ENCODE results near the gene LRP5.

Gene LRP5

GRCh38 chr11:68379206-68379605 lies 66.8 kb downstream of the LRP5 start:
- DNase-seq (ENCODE audit: insufficient read length) (no peak), FAIRE-seq (peak; percentile 21)
- TF ChIP-seq POLR2AphosphoS5 (IDR thresholded peaks at IDR 0.05; ENCODE audit: low read depth, low read length) (no peak), POLR2A (IDR thresholded peaks at IDR 0.05; ENCODE audit: low read depth, low read length) (no peak), TAF1 (IDR thresholded peaks at IDR 0.05; ENCODE audit: borderline replicate concordance, low read depth, low read length) (no peak)

- no peak for TF ChIP-seq POLR2A (IDR thresholded peaks at IDR 0.05; ENCODE audit: low read depth, low read length)
- TF ChIP-seq TAF1 (IDR thresholded peaks at IDR 0.05; ENCODE audit: borderline replicate concordance, low read depth, low read length), result no peak
- TF ChIP-seq POLR2AphosphoS5 (IDR thresholded peaks at IDR 0.05; ENCODE audit: low read depth, low read length), result no peak
- DNase-seq (ENCODE audit: insufficient read length) (no peak), FAIRE-seq (peak; percentile 53)
Measured at GRCh38 chr11:68380786-68381622, 68.6 kb downstream of the LRP5 start.

GRCh38 chr11:68381716-68382115 lies 69.3 kb downstream of the LRP5 start:
- TF ChIP-seq POLR2AphosphoS5 (IDR thresholded peaks at IDR 0.05; ENCODE audit: low read depth, low read length) (no peak), POLR2A (IDR thresholded peaks at IDR 0.05; ENCODE audit: low read depth, low read length) (no peak), TAF1 (IDR thresholded peaks at IDR 0.05; ENCODE audit: borderline replicate concordance, low read depth, low read length) (no peak)
- no peak for DNase-seq (ENCODE audit: insufficient read length)
- FAIRE-seq, result peak; percentile 58

- FAIRE-seq (no peak), DNase-seq (ENCODE audit: insufficient read length) (no peak)
- no peak for TF ChIP-seq TAF1 (IDR thresholded peaks at IDR 0.05; ENCODE audit: borderline replicate concordance, low read depth, low read length)
- no peak for TF ChIP-seq POLR2A (IDR thresholded peaks at IDR 0.05; ENCODE audit: low read depth, low read length)
- TF ChIP-seq POLR2AphosphoS5 (IDR thresholded peaks at IDR 0.05; ENCODE audit: low read depth, low read length), result no peak
Measured at GRCh38 chr11:68382358-68382998, 70.1 kb downstream of the LRP5 start.

- no peak for TF ChIP-seq POLR2AphosphoS5 (IDR thresholded peaks at IDR 0.05; ENCODE audit: low read depth, low read length)
- no peak for TF ChIP-seq POLR2A (IDR thresholded peaks at IDR 0.05; ENCODE audit: low read depth, low read length)
- no peak for TF ChIP-seq TAF1 (IDR thresholded peaks at IDR 0.05; ENCODE audit: borderline replicate concordance, low read depth, low read length)
- FAIRE-seq, result peak; percentile 48
- DNase-seq (ENCODE audit: insufficient read length), result peak; percentile 71
Measured at GRCh38 chr11:68383976-68384501, 71.6 kb downstream of the LRP5 start.

GRCh38 chr11:68384530-68385081 lies 72.2 kb downstream of the LRP5 start:
- DNase-seq (ENCODE audit: insufficient read length) (no peak), FAIRE-seq (no peak)
- TF ChIP-seq TAF1 (IDR thresholded peaks at IDR 0.05; ENCODE audit: borderline replicate concordance, low read depth, low read length), result no peak
- TF ChIP-seq POLR2AphosphoS5 (IDR thresholded peaks at IDR 0.05; ENCODE audit: low read depth, low read length), result no peak
- no peak for TF ChIP-seq POLR2A (IDR thresholded peaks at IDR 0.05; ENCODE audit: low read depth, low read length)

- DNase-seq (ENCODE audit: insufficient read length), result no peak
- FAIRE-seq, result no peak
- TF ChIP-seq TAF1 (IDR thresholded peaks at IDR 0.05; ENCODE audit: borderline replicate concordance, low read depth, low read length) (no peak), POLR2A (IDR thresholded peaks at IDR 0.05; ENCODE audit: low read depth, low read length) (no peak), POLR2AphosphoS5 (IDR thresholded peaks at IDR 0.05; ENCODE audit: low read depth, low read length) (no peak)
Measured at GRCh38 chr11:68385128-68385527, 72.7 kb downstream of the LRP5 start.

GRCh38 chr11:68386331-68386978 lies 74.1 kb downstream of the LRP5 start:
- TF ChIP-seq TAF1 (IDR thresholded peaks at IDR 0.05; ENCODE audit: borderline replicate concordance, low read depth, low read length), result no peak
- no peak for TF ChIP-seq POLR2A (IDR thresholded peaks at IDR 0.05; ENCODE audit: low read depth, low read length)
- TF ChIP-seq POLR2AphosphoS5 (IDR thresholded peaks at IDR 0.05; ENCODE audit: low read depth, low read length), result no peak
- FAIRE-seq (no peak), DNase-seq (ENCODE audit: insufficient read length) (no peak)

- TF ChIP-seq POLR2AphosphoS5 (IDR thresholded peaks at IDR 0.05; ENCODE audit: low read depth, low read length) (no peak), POLR2A (IDR thresholded peaks at IDR 0.05; ENCODE audit: low read depth, low read length) (no peak), TAF1 (IDR thresholded peaks at IDR 0.05; ENCODE audit: borderline replicate concordance, low read depth, low read length) (no peak)
- no peak for FAIRE-seq
- DNase-seq (ENCODE audit: insufficient read length), result no peak
Measured at GRCh38 chr11:68387840-68388239, 75.4 kb downstream of the LRP5 start.

- TF ChIP-seq TAF1 (IDR thresholded peaks at IDR 0.05; ENCODE audit: borderline replicate concordance, low read depth, low read length) (no peak), POLR2A (IDR thresholded peaks at IDR 0.05; ENCODE audit: low read depth, low read length) (no peak), POLR2AphosphoS5 (IDR thresholded peaks at IDR 0.05; ENCODE audit: low read depth, low read length) (no peak)
Measured at GRCh38 chr11:68388595-68389198, 76.3 kb downstream of the LRP5 start.

GRCh38 chr11:68390315-68390714 lies 77.9 kb downstream of the LRP5 start:
- DNase-seq (ENCODE audit: insufficient read length) (no peak), FAIRE-seq (no peak)
- TF ChIP-seq POLR2A (IDR thresholded peaks at IDR 0.05; ENCODE audit: low read depth, low read length), result no peak
- no peak for TF ChIP-seq POLR2AphosphoS5 (IDR thresholded peaks at IDR 0.05; ENCODE audit: low read depth, low read length)

More at GRCh38 chr11:68388595-68389198, 76.3 kb downstream of the LRP5 start:
- FAIRE-seq (peak; percentile 61), DNase-seq (ENCODE audit: insufficient read length) (no peak)

Data from GM12892 (cell line).